DOHH2 (cell line): ENCODE data around the gene MATN3.

Experiments used
- H3F3A ChIP-seq: fragments of 200-600 bp; sonication (generic), shearing (Covaris generic); 2 replicates; pipeline ENCODE4 v1.6.0; 2016; ENCODE audit warnings: antibody characterized with exemption, mild to moderate bottlenecking; ENCODE audit not compliant: control insufficient read depth, insufficient read depth
- H3K27ac ChIP-seq: fragments of 200-600 bp; sonication (generic); 2 replicates; pipeline ENCODE4 v1.5.1; 2014; ENCODE audit warnings: low read depth, mild to moderate bottlenecking, low read length, moderate library complexity
- H3K27me3 ChIP-seq: fragments of 200-600 bp; sonication (generic); 2 replicates; pipeline ENCODE4 v1.6.1; 2014; ENCODE audit warnings: mild to moderate bottlenecking, low read length, mixed read lengths; ENCODE audit not compliant: control insufficient read depth
- H3K36me3 ChIP-seq: fragments of 200-600 bp; sonication (generic); 2 replicates; pipeline ENCODE4 v1.6.1; 2014; ENCODE audit warnings: mild to moderate bottlenecking, low read length, moderate library complexity, mixed read lengths; ENCODE audit not compliant: control insufficient read depth
- H3K4me1 ChIP-seq: fragments of 200-600 bp; sonication (generic); 2 replicates; pipeline ENCODE4 v1.6.1; 2014; ENCODE audit warnings: mild to moderate bottlenecking, low read length, mixed read lengths; ENCODE audit not compliant: control insufficient read depth
- H3K4me2 ChIP-seq: fragments of 200-600 bp; sonication (generic); 2 replicates; pipeline ENCODE4 v1.6.0; 2014; ENCODE audit warnings: mild to moderate bottlenecking, low read length, moderate library complexity
- H3K4me3 ChIP-seq: fragments of 200-600 bp; sonication (generic); 2 replicates; pipeline ENCODE4 v1.5.1; 2014; ENCODE audit warnings: mild to moderate bottlenecking, low read length, mixed read lengths
- H3K79me2 ChIP-seq: fragments of 200-600 bp; sonication (generic); 2 replicates; pipeline ENCODE4 v1.6.1; 2014; ENCODE audit warnings: mild to moderate bottlenecking, low read length, mixed read lengths; ENCODE audit not compliant: control insufficient read depth
- H3K9me2 ChIP-seq: fragments of 200-600 bp; sonication (generic); replicated peaks from 2 replicates; pipeline ENCODE4 v1.6.1; 2014; ENCODE audit warnings: mild to moderate bottlenecking, low read length, mixed read lengths; ENCODE audit not compliant: control insufficient read depth
- H3K9me3 ChIP-seq: fragments of 200-600 bp; sonication (generic); 2 replicates; pipeline ENCODE4 v1.6.1; 2014; ENCODE audit warnings: antibody characterized with exemption, low read length, mixed read lengths; ENCODE audit not compliant: control insufficient read depth, insufficient read depth
- H4K20me1 ChIP-seq: fragments of 200-600 bp; sonication (generic); 2 replicates; pipeline ENCODE4 v1.6.0; 2014; ENCODE audit warnings: low read depth, mild to moderate bottlenecking, antibody characterized with exemption, low read length, moderate library complexity; ENCODE audit not compliant: control insufficient read depth, insufficient read depth
- CTCF ChIP-seq: fragments of 200-600 bp; sonication (generic); IDR thresholded peaks from one replicate; pipeline ENCODE4 v1.5.1; 2014; ENCODE audit warnings: antibody characterized with exemption, mild to moderate bottlenecking, low read depth, low read length; ENCODE audit not compliant: poor library complexity, severe bottlenecking
- EZH2phosphoT487 ChIP-seq: fragments of 200-600 bp; sonication (generic); IDR thresholded peaks from 2 replicates; pipeline ENCODE4 v1.6.1; 2017; ENCODE audit warnings: borderline replicate concordance, mild to moderate bottlenecking, antibody characterized with exemption, low read length, moderate library complexity, mixed read lengths

The MATN3 gene

GRCh38 chr2:19979932-19980331 is 32.5 kb downstream of the MATN3 start:
- Histone ChIP-seq H3K79me2 (no peaks in the 10 kb centered on the region), H3K9me2 (no peaks in the 10 kb centered on the region), H3K27ac (no peak overlapping the region), H3K36me3 (no peaks in the 10 kb centered on the region), H3K27me3 (no peaks in the 10 kb centered on the region), H3K4me3 (no peak overlapping the region), H3K4me1 (no peaks in the 10 kb centered on the region), H4K20me1 (no peaks in the 10 kb centered on the region), H3K4me2 (no peak overlapping the region), H3K9me3 (no peaks in the 10 kb centered on the region), H3F3A (no peaks in the 10 kb centered on the region)
- TF ChIP-seq CTCF, result no peak
- no peak for TF ChIP-seq EZH2phosphoT487

- Histone ChIP-seq H3K4me2 (no peak overlapping the region), H3K9me2 (no peaks in the 10 kb centered on the region), H4K20me1 (no peaks in the 10 kb centered on the region), H3K79me2 (no peaks in the 10 kb centered on the region), H3K9me3 (no peaks in the 10 kb centered on the region), H3K4me3 (no peak overlapping the region), H3K27me3 (no peaks in the 10 kb centered on the region), H3F3A (no peaks in the 10 kb centered on the region), H3K4me1 (no peaks in the 10 kb centered on the region), H3K36me3 (no peaks in the 10 kb centered on the region), H3K27ac (no peak overlapping the region)
- TF ChIP-seq CTCF, result no peak
- no peak for TF ChIP-seq EZH2phosphoT487
These were observed 39.0 kb downstream of the MATN3 start for GRCh38 chr2:19973466-19973865.

- TF ChIP-seq CTCF (no peak), EZH2phosphoT487 (no peak)
- Histone ChIP-seq H3K79me2 (no peaks in the 10 kb centered on the region), H3K36me3 (no peaks in the 10 kb centered on the region), H3K9me2 (no peaks in the 10 kb centered on the region), H3K27me3 (no peaks in the 10 kb centered on the region), H4K20me1 (no peaks in the 10 kb centered on the region), H3K4me2 (no peak overlapping the region), H3F3A (no peaks in the 10 kb centered on the region), H3K27ac (no peak overlapping the region), H3K4me3 (no peak overlapping the region), H3K4me1 (no peaks in the 10 kb centered on the region), H3K9me3 (no peaks in the 10 kb centered on the region)
These were observed 40.8 kb downstream of the MATN3 start for GRCh38 chr2:19971691-19972090.

GRCh38 chr2:19963386-19963785 is 49.1 kb downstream of the MATN3 start:
- Histone ChIP-seq H3K9me3 (no peaks in the 10 kb centered on the region), H3F3A (no peaks in the 10 kb centered on the region; the same call in 1 of the 2 replicates), H3K4me1 (no peaks in the 10 kb centered on the region), H3K36me3 (no peaks in the 10 kb centered on the region), H3K9me2 (no peaks in the 10 kb centered on the region), H3K4me3 (no peak overlapping the region), H3K4me2 (no peak overlapping the region), H3K27me3 (no peaks in the 10 kb centered on the region), H4K20me1 (no peaks in the 10 kb centered on the region), H3K27ac (no peak overlapping the region), H3K79me2 (no peaks in the 10 kb centered on the region)
- TF ChIP-seq EZH2phosphoT487, result no peak
- no peak for TF ChIP-seq CTCF
